GM21717 (cell line): ENCODE measurements around the gene BEND2.

Experiments used
- ATAC-seq: cut with Tn5 transposase; IDR thresholded peaks from one replicate; pipeline ENCODE4 v1.9.1; 2021; ENCODE audit warnings: mild to moderate bottlenecking, moderate library complexity; ENCODE audit not compliant: unreplicated experiment

The BEND2 gene

GRCh38 chrX:18146009-18146408 is 74.7 kb downstream of the BEND2 start:
- no peak for ATAC-seq

GRCh38 chrX:18136816-18137215 is 83.9 kb downstream of the BEND2 start:
- no peak for ATAC-seq

- no peak for ATAC-seq
Measured at GRCh38 chrX:18133605-18134004, 87.1 kb downstream of the BEND2 start.

- ATAC-seq: no peak
Measured at GRCh38 chrX:18129690-18130089, 91.0 kb downstream of the BEND2 start.

- ATAC-seq: no peak
Measured at GRCh38 chrX:18126971-18127370, 93.7 kb downstream of the BEND2 start.

GRCh38 chrX:18119856-18120255 is 100.8 kb downstream of the BEND2 start:
- no peak for ATAC-seq
